DND-41 (cell line): ENCODE results near the gene TREH.
A peak's percentile ranks its signal among the peaks of the same experiment; 100 is the strongest.

Source experiments
- CTCF ChIP-seq: IDR thresholded peaks from 2 replicates; pipeline ENCODE4 v1.5.1; 2012; ENCODE audit warnings: borderline replicate concordance, low read length, moderate library complexity, mild to moderate bottlenecking; ENCODE audit not compliant: poor library complexity, severe bottlenecking; ENCODE audit errors: extremely low read depth
- EZH2 ChIP-seq: IDR thresholded peaks from 3 replicates; pipeline ENCODE4 v1.6.1; 2012; ENCODE audit warnings: borderline replicate concordance, low read depth, mild to moderate bottlenecking, moderate library complexity, low read length, inconsistent platforms; ENCODE audit not compliant: severe bottlenecking

- TF ChIP-seq CTCF (peak; percentile 99), EZH2 (no peak)
These were observed 20.0 kb downstream of the TREH start for GRCh38 chr11:118659314-118659952.
